Stimulated activated CD8-positive, alpha-beta memory T cell treated with anti-CD3 and anti-CD28 coated beads, Interleukin-7, amount 100 ng/mL, for 4 hours (primary cell): ENCODE results near the gene XPNPEP1.

Experiments
- DNase-seq, 2 donors: peaks; one replicate each; pipeline ENCODE4 v3.0.0-alpha.2; 2020; ENCODE audit warnings: low read depth in 2 of 2

Gene XPNPEP1

DNA sequence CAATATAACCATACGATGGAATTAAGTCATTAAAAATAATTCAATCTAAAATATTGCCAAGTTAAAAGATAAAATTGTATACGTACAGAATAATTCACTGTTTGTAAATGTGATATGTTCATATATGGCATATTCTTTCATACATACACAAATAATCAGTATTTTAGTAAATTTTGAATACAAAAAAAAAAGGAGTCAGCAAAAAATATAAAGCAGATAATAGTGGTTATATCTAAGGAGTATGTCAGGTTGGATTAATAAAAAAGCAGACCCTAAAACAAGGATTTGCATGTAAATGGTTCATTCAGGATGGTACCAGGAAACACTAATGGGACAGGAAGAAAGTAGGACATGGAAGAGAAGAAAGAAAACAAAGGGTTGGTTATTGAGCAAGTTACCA, 59.5 kb downstream of the XPNPEP1 start:
- no peak for DNase-seq

DNA sequence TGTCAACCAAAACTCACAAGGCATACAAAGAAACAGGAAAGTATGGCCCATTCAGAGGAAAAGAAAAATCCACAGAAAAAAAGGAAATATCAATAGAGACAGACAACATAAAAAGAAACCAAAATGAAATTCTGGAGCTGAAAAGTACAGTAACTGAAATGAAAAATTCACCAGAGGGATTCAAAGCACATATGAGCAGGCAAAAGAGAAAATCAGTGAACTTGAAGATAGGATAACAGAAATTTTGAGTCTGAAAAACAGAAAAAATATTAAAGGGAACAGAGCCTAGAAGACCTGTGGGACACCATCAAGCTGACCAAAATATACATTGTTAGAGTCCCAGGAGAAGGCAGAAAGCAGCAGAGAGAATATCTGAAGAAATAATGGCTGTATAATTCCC, 60.6 kb downstream of the XPNPEP1 start:
- no peak for DNase-seq

GRCh38 chr10:109862041-109862440, 61.3 kb downstream of the XPNPEP1 start:
- no peak for DNase-seq

DNA sequence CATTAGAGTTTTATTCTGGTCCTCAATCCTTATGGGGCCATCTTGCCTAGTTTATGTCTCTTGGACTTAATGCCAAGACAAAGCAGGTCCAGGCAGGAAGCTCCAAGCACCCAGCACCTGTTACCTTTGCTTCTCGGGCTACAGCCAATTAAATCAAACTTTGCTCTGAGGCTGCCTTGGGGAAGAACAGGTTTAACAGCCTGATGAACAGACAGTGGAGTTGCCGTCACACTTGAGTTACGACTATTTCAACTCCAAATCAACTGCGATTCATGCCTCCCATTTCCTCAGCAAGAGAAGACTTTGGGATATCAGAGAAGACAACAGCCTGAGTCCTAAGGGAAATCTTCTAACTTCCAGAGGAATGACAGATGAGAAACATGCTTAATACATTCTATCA, 62.2 kb downstream of the XPNPEP1 start:
- no peak for DNase-seq

DNA sequence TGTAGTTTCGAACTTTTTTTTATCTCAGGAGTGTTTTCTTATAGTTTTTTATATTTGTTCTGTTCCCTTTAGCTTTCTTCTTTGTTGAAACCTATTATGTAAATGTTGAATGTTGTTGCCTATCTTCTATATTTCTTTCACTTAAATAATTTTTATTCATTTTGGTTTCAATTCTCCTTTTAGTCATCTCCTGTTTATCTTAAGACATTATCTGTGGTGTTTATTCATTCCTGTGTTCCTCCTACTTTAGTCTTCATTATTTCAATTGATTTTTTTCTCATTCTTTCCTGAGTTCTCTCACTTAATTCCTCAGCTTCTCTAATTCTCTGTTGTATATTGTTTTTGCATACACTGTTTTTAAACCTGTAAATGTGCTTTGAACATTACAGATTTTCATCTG, 64.1 kb downstream of the XPNPEP1 start:
- no peak for DNase-seq

GRCh38 chr10:109855746-109856145, 67.6 kb downstream of the XPNPEP1 start:
- no peak for DNase-seq

GRCh38 chr10:109853921-109854320, 69.4 kb downstream of the XPNPEP1 start:
- DNase-seq = no peak

- peak; percentile 36 to 38 for DNase-seq
Observed at GRCh38 chr10:109852475-109853037, 70.8 kb downstream of the XPNPEP1 start.

GRCh38 chr10:109851616-109852474, 71.5 kb downstream of the XPNPEP1 start:
- DNase-seq = no peak

GRCh38 chr10:109846832-109847231, 76.5 kb downstream of the XPNPEP1 start:
- no peak for DNase-seq

GRCh38 chr10:109845308-109845707, 78.0 kb downstream of the XPNPEP1 start:
- no peak for DNase-seq

GRCh38 chr10:109838592-109839244, 84.6 kb downstream of the XPNPEP1 start:
- no peak for DNase-seq

DNA sequence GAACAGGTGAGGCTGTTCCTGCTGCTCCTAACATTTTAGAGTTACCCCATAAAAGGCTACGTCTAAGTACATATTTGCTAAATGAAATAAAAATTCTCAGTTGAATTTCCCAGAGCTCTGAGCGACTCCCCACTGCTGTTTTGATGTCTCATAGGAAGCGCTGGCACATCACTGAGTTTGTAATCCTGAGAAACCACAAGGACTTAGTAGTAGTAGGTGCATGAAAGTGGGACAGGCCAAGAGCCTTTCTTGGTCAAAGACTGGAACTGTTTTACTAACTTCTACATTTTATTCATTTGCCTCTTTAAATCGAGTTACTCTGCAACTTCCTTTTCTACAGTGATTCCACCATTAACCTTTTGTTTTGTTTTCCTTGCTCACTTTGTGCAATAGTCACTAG, 85.9 kb downstream of the XPNPEP1 start:
- DNase-seq = no peak

DNA sequence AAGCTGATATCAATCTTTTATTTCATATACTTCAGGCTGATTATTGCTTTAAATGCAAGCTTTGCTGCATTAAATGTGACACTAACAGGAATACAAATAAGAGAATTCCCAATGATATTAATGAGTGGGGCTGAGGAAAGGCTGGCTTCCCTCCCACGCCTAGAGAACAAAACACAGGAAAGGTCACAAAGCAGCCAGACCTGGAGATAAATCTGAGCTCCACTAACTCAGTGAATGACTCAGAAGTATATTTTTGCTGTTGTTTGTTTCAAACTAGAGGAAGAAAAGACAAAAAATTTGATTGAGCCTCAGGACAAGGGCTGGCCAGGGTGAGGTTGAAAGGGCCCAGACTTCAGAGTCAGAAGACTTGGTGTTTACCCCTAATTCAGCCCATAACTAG, 88.1 kb downstream of the XPNPEP1 start:
- no peak for DNase-seq

GRCh38 chr10:109831846-109832245, 91.5 kb downstream of the XPNPEP1 start:
- no peak for DNase-seq

DNA sequence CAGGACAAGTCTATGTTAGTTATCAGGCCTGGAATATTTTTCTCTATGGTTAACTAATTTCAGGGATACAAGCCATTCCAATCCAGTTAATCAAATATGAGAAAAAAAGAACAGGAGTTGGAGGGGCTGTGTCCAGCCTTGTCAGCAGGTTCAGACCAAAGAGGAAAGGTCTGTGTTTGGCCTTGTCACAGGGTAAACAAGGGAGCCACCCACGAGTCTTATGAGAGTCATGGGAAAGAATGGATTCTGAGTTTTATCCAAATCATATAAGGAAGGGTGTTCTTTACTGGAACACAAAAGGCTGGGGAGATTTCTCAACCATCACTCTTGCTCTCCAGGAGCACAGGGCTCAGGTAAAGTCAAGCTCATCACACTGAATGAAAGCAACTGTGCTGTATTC, 99.1 kb downstream of the XPNPEP1 start:
- DNase-seq = no peak

GRCh38 chr10:109823196-109823595, 100.1 kb downstream of the XPNPEP1 start:
- DNase-seq = no peak

DNA sequence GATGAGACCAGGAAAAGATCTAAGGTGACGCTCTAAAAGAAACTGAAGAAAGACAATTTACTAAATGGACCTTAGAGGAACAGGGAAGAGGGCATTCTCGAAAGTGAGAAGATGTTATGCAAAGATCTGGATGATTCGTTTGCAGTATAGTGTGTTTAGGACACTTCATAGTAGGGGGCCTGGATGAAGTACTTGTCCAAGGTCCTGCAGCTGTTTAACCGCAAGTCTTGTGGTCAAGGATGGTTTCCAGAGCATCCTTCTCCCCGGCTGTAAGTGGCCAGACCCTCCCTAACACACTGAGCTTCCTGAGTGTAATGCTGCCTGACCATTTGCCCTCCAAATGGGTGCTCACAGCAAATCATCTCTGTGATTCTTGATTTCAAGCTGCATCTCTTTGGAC, 101.6 kb downstream of the XPNPEP1 start:
- no peak for DNase-seq

DNA sequence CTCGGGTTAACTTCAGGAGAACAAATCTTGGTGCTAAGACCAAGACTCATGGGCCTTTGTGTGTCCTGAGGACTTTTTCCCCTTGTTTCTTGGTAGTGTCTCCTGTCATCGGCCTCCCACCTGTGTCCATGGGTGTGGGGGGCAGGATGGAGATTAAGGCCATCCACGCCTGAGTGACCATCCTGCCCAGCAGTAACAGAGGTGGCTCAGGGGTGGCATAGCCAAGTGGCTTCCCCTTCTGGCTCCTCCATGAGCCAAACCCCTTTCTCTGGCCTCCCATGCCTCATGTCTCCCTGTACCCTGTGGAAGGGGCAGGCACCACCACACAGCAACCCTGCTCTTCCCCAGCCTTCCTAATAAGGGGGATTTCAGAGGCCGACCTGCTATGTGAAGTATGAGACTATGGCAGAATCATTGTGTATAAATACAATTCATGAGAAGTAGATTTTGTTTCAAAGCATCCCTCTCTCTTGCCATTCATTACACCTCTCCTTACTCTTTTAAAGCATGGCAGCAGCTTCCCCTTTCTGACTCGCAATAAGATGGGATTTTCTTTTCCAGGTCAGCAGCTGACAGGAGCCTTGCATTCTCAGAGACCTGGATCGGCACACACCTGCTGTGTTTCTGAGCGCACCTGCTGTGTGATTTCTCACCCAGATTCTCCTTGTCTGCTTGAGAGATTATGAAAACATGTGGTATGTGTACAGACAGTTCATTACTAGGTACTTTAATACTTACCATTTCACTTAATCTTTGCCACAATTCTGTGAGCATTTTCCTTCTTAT, 102.5 kb downstream of the XPNPEP1 start:
- DNase-seq = no peak

DNA sequence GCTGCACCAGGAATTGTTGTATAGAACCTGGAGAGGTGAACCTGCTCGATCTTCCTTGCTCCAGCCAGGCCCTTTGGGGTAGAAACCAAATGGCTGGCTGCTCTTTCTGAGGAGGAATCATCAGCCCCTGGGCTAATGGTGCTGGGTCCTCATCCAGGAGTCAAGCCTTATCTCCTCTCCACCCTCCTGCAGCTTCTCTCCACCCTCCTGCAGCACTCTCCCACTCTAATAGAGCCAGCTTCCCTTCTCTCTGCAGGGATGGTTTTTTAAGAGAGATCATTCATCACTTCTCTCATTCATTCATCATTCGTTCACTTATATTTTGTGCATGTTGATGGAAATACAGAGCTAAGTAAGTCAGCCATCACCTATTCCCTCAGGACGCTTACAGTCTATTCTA, 103.5 kb downstream of the XPNPEP1 start:
- DNase-seq = no peak
